ENCODE measurements around the gene ANKAR.

- TF ChIP-seq GATA2 (IDR thresholded peaks at IDR 0.05; ENCODE audit: low read depth, low read length) (no peak), GATA3 (IDR thresholded peaks at IDR 0.05; ENCODE audit: low read depth, low read length) (no peak)
These were observed 23.8 kb downstream of the ANKAR start for GRCh38 chr2:189698020-189698887.

All from SH-SY5Y (cell line).